ENCODE data around the gene KDM4B. TPM values are rescaled to one million over a fixed set of nuclear protein-coding genes. Genes with fewer than 3 reads are reported as not detected.

Gene KDM4B
- total and polyA plus RNA-seq, 9 of the 15 experiments (the other 6 are each of a cell fraction or from before 2014, with no cell fraction given) = 0.21 to 29.9 (median 7.3) TPM

GRCh38 chr19:5078182-5078581 lies 109.3 kb downstream of the KDM4B start (continued):
- TF ChIP-seq E4F1 (CRISPR knock-in tag; IDR thresholded peaks at IDR 0.05; ENCODE audit: borderline replicate concordance) (no peak), THRAP3 (IDR thresholded peaks at IDR 0.05; ENCODE audit: borderline replicate concordance) (no peak), HMBOX1 (IDR thresholded peaks at IDR 0.05) (no peak), BMI1 (IDR thresholded peaks at IDR 0.05; ENCODE audit: low read length) (no peak)

- DNase-seq (ENCODE audit: extremely low read depth in 1 of 4, low spot score in 3 of 4) = no peak
- Histone ChIP-seq H3K36me3 (ENCODE audit: control insufficient read depth, insufficient read depth, low read length) (peaks cover 59% of the 10 kb centered on the region; the same call in 1 of the 3 replicates), H3K9me1 (ENCODE audit: control insufficient read depth, insufficient read depth, low read length) (no peaks in the 10 kb centered on the region), H3K27me3 (ENCODE audit: control insufficient read depth in 2 of 2, insufficient read depth in 2 of 2, low read length in 2 of 2) (no peaks in the 10 kb centered on the region), H3K4me2 (ENCODE audit: insufficient read depth, low read length) (no peak overlapping the region), H3K79me2 (ENCODE audit: control insufficient read depth, insufficient read depth, low read length) (no peaks in the 10 kb centered on the region), H3K27ac (ENCODE audit: extremely low read depth, low read depth, low read length) (no peak overlapping the region), H3K9me3 (replicated peaks; ENCODE audit: control insufficient read depth, insufficient read depth, low read depth, low read length) (no peaks in the 10 kb centered on the region), H2AFZ (ENCODE audit: low read depth, low read length) (no peak overlapping the region), H3K4me3 (no peak overlapping the region), H3K4me1 (replicated peaks in 1 of 2; ENCODE audit: control insufficient read depth in 2 of 2, insufficient read depth in 2 of 2, low read length in 2 of 2) (peaks cover 0 to 46% of the 10 kb centered on the region in 2 experiments; a peak in 3 of 5 replicates), H3K9ac (ENCODE audit: insufficient read depth in 1 of 2, low read depth in 2 of 2, low read length in 2 of 2) (no peak overlapping the region; a peak in 1 of 4 replicates), H4K20me1 (replicated peaks; ENCODE audit: control insufficient read depth, insufficient read depth, low read length) (no peaks in the 10 kb centered on the region; the same call in 1 of the 2 replicates)
- in situ Hi-C loops (cut with MboI) = no loop called here
- POLR2A ChIA-PET = interaction anchor here (1.0 kb wide), 1 partner anchor 12 kb away, joined by 4 read pairs; no protein-coding TSS in a partner anchor
- CTCF ChIA-PET (ENCODE audit: low intra/inter-chr PET ratio) = no interaction called here
- intact Hi-C loops (cut with micrococcal nuclease) = no loop called here
- no TSS peak for BruUV-seq (replicated peaks)
- no peak for FAIRE-seq
- WGBS (ENCODE audit: insufficient coverage, low coverage, missing lambda C conversion rate) = 90% methylated on average over 11 of the region's 16 CpGs
- ATAC-seq = no peak
- TF ChIP-seq ZNF280B (CRISPR knock-in tag; IDR thresholded peaks at IDR 0.05) (no peak), TRIM24 (IDR thresholded peaks at IDR 0.05) (no peak), ARID3A (IDR thresholded peaks at IDR 0.05; ENCODE audit: borderline replicate concordance, low read depth, low read length) (no peak), ZNF282 (CRISPR knock-in tag; IDR thresholded peaks at IDR 0.05) (no peak), ZNF398 (CRISPR knock-in tag; IDR thresholded peaks at IDR 0.05) (no peak), ZBTB26 (CRISPR knock-in tag; IDR thresholded peaks at IDR 0.05) (no peak)
Measured at GRCh38 chr19:5078666-5079065, 109.8 kb downstream of the KDM4B start.
